Parathyroid adenoma (tissue), 2 donors: ENCODE data around the gene NFATC2.

Source experiments
- H2AFZ ChIP-seq: fragments of 300-600 bp; sonication (generic); one replicate; pipeline ENCODE4 v1.7.0; 2017; ENCODE audit warnings: antibody characterized with exemption, mild to moderate bottlenecking
- H3K27ac ChIP-seq: fragments of 300-600 bp; sonication (generic); one replicate; pipeline ENCODE4 v1.7.0; 2017
- H3K27me3 ChIP-seq: fragments of 300-600 bp; sonication (generic); one replicate; pipeline ENCODE4 v1.7.0; 2017; ENCODE audit warnings: low read length; ENCODE audit not compliant: control insufficient read depth, insufficient read depth
- H3K36me3 ChIP-seq: fragments of 300-600 bp; sonication (generic); one replicate; pipeline ENCODE4 v1.7.0; 2017; ENCODE audit warnings: low read length; ENCODE audit not compliant: control insufficient read depth, insufficient read depth
- H3K4me1 ChIP-seq: fragments of 300-600 bp; sonication (generic); one replicate; pipeline ENCODE4 v1.7.0; 2017; ENCODE audit warnings: control low read depth
- H3K4me2 ChIP-seq: fragments of 300-600 bp; sonication (generic); one replicate; pipeline ENCODE4 v1.7.0; 2017; ENCODE audit warnings: low read length
- H3K4me3 ChIP-seq: fragments of 300-600 bp; sonication (generic); one replicate; pipeline ENCODE4 v1.7.0; 2017; ENCODE audit warnings: low read depth, low read length
- H3K79me2 ChIP-seq: fragments of 300-600 bp; sonication (generic); one replicate; pipeline ENCODE4 v1.7.0; 2017; ENCODE audit warnings: control low read depth
- H3K9ac ChIP-seq: fragments of 300-600 bp; sonication (generic); one replicate; pipeline ENCODE4 v1.7.0; 2017; ENCODE audit warnings: mild to moderate bottlenecking
- H3K9me3 ChIP-seq: fragments of 300-600 bp; sonication (generic); one replicate; pipeline ENCODE4 v1.7.0; 2017; ENCODE audit warnings: low read length; ENCODE audit not compliant: control insufficient read depth
- TF ChIP-seq, protein P1 (sequence below): fragments of 300-600 bp; sonication (generic); IDR thresholded peaks from one replicate; pipeline ENCODE4 v1.7.0; 2017; ENCODE audit warnings: antibody characterized with exemption, mild to moderate bottlenecking
- donor health status: primary hyperparathyroidism.

Gene NFATC2

GRCh38 chr20:51560550-51561307 lies 18.2 kb upstream of the NFATC2 start:
- Histone ChIP-seq H3K36me3 (no peaks in the 10 kb centered on the region), H3K79me2 (no peaks in the 10 kb centered on the region), H2AFZ (no peak overlapping the region), H3K9ac (no peak overlapping the region), H3K27ac (no peak overlapping the region), H3K4me2 (no peak overlapping the region), H3K4me1 (peaks cover 15% of the 10 kb centered on the region), H3K27me3 (no peaks in the 10 kb centered on the region), H3K9me3 (no peaks in the 10 kb centered on the region), H3K4me3 (no peak overlapping the region)
- TF ChIP-seq, protein P1, sequence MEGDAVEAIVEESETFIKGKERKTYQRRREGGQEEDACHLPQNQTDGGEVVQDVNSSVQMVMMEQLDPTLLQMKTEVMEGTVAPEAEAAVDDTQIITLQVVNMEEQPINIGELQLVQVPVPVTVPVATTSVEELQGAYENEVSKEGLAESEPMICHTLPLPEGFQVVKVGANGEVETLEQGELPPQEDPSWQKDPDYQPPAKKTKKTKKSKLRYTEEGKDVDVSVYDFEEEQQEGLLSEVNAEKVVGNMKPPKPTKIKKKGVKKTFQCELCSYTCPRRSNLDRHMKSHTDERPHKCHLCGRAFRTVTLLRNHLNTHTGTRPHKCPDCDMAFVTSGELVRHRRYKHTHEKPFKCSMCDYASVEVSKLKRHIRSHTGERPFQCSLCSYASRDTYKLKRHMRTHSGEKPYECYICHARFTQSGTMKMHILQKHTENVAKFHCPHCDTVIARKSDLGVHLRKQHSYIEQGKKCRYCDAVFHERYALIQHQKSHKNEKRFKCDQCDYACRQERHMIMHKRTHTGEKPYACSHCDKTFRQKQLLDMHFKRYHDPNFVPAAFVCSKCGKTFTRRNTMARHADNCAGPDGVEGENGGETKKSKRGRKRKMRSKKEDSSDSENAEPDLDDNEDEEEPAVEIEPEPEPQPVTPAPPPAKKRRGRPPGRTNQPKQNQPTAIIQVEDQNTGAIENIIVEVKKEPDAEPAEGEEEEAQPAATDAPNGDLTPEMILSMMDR, result no peak

GRCh38 chr20:51560042-51560441 lies 17.5 kb upstream of the NFATC2 start:
- H3K36me3 ChIP-seq, result no peaks in the 10 kb centered on the region
- TF ChIP-seq, protein P1, result no peak
- H3K4me1 ChIP-seq, result peaks cover 15% of the 10 kb centered on the region
- H3K9ac ChIP-seq, result no peak overlapping the region
- no peak overlapping the region for H3K4me2 ChIP-seq
- no peaks in the 10 kb centered on the region for H3K27me3 ChIP-seq
- no peaks in the 10 kb centered on the region for H3K79me2 ChIP-seq
- no peak overlapping the region for H2AFZ ChIP-seq
- H3K4me3 ChIP-seq, result no peak overlapping the region
- no peaks in the 10 kb centered on the region for H3K9me3 ChIP-seq
- H3K27ac ChIP-seq, result no peak overlapping the region

- H3K9ac ChIP-seq, result no peak overlapping the region
- H3K27me3 ChIP-seq, result no peaks in the 10 kb centered on the region
- no peak overlapping the region for H3K27ac ChIP-seq
- peaks cover 1% of the 10 kb centered on the region for H3K4me1 ChIP-seq
- H3K4me3 ChIP-seq, result no peak overlapping the region
- no peaks in the 10 kb centered on the region for H3K79me2 ChIP-seq
- H3K36me3 ChIP-seq, result no peaks in the 10 kb centered on the region
- no peak overlapping the region for H3K4me2 ChIP-seq
- TF ChIP-seq, protein P1, result no peak
- no peak overlapping the region for H2AFZ ChIP-seq
- no peaks in the 10 kb centered on the region for H3K9me3 ChIP-seq
These were observed 12.1 kb upstream of the NFATC2 start for GRCh38 chr20:51554538-51555165.

GRCh38 chr20:51553897-51554486 lies 11.5 kb upstream of the NFATC2 start:
- Histone ChIP-seq H3K9me3 (no peaks in the 10 kb centered on the region), H3K36me3 (no peaks in the 10 kb centered on the region), H2AFZ (no peak overlapping the region), H3K27me3 (no peaks in the 10 kb centered on the region), H3K9ac (no peak overlapping the region), H3K4me1 (no peaks in the 10 kb centered on the region), H3K4me3 (no peak overlapping the region), H3K79me2 (no peaks in the 10 kb centered on the region), H3K4me2 (no peak overlapping the region), H3K27ac (no peak overlapping the region)
- TF ChIP-seq, protein P1, result no peak
